Suppressor macrophage treated with lipopolysaccharide for 4 hours (primary cell): ENCODE data around the gene PIGS.

Experiments used
- DNase-seq: peaks from one replicate; pipeline ENCODE4 v3.0.0-alpha.2; 2020

Gene PIGS

GRCh38 chr17:28505986-28506665, 65.2 kb downstream of the PIGS start, which contains the start of gene FOXN1:
Gene FOXN1 (plus strand): TSS chr17:28506348. CDS start chr17:28523970, 17,622 bp downstream.
- DNase-seq: no peak

- no peak for DNase-seq
Observed at GRCh38 chr17:28503420-28503819, 67.9 kb downstream of the PIGS start.
